AG10803 (cell line): Measurements from ENCODE around the gene PYGB.
"Not testable (repeated sequence)": the region's sequence is repeated elsewhere in the genome, so short reads cannot be mapped to it uniquely, and the experiment has no call there.

Source experiments
- DNase-seq: peaks from one replicate; pipeline ENCODE4 v3.0.0; 2010; ENCODE audit warnings: low read depth
- H3K4me3 ChIP-seq: 2 replicates; pipeline ENCODE4 v1.5.1; 2011; ENCODE audit warnings: mild to moderate bottlenecking, low read length, control low read depth
- CTCF ChIP-seq: conservative IDR thresholded peaks from 2 replicates; pipeline ENCODE4 v1.5.1; 2011; ENCODE audit warnings: mild to moderate bottlenecking, low read length, control low read depth, inconsistent platforms

PYGB gene

GRCh38 chr20:25236450-25237304 lies 11.2 kb upstream of the PYGB start:
- H3K4me3 ChIP-seq = no peak overlapping the region
- no peak for DNase-seq
- TF ChIP-seq CTCF = no peak

GRCh38 chr20:25237610-25238318 lies 10.1 kb upstream of the PYGB start:
- TF ChIP-seq CTCF = no peak
- DNase-seq = peak; percentile 99
- no peak overlapping the region for H3K4me3 ChIP-seq

- TF ChIP-seq CTCF = no peak
These were observed 9.4 kb upstream of the PYGB start for GRCh38 chr20:25238319-25239037.

GRCh38 chr20:25239387-25240370 lies 8.2 kb upstream of the PYGB start:
- H3K4me3 ChIP-seq = no peak overlapping the region
- DNase-seq = no peak
- no peak for TF ChIP-seq CTCF

More at GRCh38 chr20:25238319-25239037, 9.4 kb upstream of the PYGB start:
- no peak overlapping the region for H3K4me3 ChIP-seq
- peak; percentile 55 for DNase-seq

GRCh38 chr20:25240851-25241658 lies 6.8 kb upstream of the PYGB start:
- not testable (repeated sequence) for DNase-seq, H3K4me3 ChIP-seq

- not testable (repeated sequence) for H3K4me3 ChIP-seq, DNase-seq
These were observed 6.3 kb upstream of the PYGB start for GRCh38 chr20:25241659-25241955.

- no peak for TF ChIP-seq CTCF
- H3K4me3 ChIP-seq = no peak overlapping the region
- no peak for DNase-seq
These were observed 5.7 kb upstream of the PYGB start for GRCh38 chr20:25242231-25242630.
